ENCODE results near the gene PRXL2B.
"Not testable (repeated sequence)": the region's sequence is repeated elsewhere in the genome, so short reads cannot be mapped to it uniquely, and the experiment has no call there.

The PRXL2B gene

DNA sequence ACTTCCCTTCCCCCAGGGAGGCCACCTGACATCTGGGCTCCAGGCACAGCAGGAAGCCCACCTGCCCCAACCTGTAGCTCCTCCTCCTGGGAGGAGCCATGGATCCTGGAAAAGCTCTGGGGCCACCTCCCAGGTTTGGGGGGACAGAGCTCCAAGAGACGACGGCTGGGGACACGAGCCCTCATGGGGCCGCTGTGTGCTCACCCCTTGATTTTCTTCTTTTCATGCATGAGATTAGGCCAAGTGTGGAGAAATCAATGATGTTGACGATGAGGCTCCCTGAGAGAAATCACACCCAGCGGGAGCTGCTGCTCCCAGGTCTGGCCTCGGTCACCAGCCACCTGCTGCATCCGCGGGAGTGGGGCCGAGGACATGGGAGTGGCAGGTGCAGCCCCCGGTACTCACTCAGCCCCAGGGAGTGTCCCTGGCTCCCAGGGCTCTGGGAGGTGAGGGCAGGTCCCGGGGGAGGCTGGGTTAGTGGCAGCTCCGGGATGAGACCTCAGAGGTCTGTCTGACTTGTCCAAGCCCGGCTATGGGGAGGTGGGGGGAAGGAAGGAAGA lies 21.7 kb upstream of the PRXL2B start:
- no peak for DNase-seq

DNA sequence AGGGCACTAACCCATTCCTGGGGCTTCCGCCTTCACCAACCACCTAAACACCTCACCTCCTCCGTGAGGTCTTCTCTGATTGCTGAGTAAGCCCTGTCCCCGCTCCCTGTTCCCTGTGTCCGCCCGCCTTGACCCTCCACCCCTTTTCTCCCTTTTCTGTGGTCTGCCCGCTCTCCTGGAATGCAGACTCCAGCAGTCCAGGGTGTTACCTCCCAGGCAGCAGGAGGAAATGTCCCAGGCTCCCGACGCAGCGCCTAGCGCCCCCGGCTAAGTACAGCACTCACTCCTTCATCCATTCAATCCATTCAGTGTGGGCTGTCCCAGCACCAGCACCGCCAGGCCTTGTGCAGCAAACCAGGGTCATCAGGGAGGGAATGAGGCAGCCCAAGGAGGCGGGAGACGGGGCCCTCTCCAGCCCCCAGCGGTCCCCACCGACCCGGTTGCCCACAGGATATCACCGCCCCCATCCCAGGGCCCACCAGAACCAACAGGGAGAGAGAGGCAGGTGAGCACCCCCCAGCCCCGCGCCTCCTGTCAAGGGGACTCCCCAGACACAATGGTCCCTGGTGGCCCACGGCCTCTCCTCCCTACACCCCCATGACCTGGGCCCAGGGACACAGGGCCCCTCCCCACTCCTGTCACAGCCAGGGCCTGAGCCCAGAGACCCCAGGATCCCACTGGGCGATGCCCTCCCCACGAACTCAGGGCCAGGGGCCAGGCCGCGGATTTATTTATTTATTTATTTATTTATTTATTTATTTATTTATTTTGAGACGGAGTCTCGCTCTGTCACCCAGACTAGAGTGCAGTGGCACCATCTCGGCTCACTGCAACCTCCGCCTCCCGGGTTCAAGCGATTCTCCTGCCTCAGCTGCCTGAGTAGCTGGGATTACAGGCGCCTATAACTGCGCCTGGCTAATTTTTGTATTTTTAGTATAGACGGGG lies 20.2 kb upstream of the PRXL2B start:
- DNase-seq = peak; percentile 48

DNA sequence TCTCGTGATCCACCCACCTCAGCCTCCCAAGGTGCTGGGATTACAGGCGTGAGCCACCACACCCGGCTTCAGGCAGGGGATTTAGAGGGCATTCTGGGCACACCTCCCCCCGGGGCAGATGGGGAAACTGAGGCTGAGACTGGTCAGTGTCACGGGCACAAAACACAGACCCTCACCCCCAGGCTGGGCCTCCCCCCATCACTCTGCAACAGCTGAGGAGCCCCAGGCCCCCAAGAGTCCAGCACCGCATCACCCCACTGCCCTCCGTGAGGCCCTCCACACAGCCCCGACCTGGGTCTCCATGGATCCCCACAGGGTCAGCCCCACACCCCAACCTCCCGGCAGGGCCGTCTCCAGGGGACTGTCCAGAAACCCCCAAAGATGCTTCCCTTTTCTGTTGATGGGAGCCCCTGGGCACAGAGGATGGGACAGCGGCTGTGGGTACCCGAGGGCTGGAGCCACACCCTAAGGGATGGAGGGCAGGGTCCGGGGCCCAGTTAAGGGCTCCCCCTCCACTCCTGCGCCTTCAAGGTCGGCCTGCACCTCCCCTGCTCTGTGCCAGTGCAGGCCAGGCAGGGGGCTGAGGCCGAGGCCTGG lies 19.4 kb upstream of the PRXL2B start:
- DNase-seq = no peak

DNA sequence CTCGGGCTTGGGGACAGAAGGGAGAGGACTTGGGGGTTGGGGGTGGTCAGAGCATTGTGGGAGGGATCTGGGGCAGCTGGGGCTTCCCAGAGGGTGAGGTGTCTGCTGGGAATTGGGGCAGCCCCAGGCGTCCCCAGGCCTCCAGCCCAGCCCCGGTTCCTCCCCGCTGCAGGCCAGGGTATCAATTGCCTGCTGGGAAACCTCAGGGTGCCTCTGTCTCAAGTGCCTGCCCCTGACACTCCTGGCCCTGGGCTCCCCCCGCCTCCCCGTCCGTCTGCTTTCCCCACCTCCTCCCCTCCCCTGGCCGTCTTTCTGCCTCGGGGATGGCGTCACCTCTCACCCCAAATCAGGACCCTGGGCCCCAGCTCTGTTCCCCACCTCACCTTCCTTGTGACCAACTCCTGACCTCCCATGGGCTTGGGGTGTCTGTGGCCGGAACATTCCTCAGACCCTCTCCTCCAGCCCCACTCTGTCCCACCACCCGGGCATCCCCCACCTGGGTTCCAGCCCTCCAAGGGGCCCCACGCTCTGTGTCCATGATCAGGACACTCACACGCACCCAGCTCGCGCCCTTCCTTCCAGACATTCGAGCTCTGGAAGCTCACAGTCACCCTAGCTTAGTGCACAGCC lies 18.3 kb upstream of the PRXL2B start:
- DNase-seq = not testable (repeated sequence)

DNA sequence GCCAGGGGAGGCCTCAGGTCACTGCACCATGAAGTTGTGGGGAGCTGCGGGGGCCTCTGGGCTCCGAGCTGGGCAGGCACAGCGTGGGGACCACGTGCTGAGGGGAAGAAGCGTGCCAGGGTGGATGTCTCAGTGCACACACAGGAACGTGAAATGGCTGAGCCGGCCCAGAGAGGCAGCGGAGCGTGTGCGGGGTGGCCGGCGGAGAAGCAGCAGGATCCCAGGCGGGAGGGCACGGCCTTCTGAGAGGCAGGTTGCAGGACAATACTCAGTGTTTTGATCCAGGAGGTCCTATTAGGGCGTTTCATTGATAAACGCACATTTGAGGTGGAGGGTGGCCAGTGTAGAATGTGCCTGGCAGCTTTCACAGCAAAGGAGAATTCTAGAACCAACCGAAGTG lies 17.5 kb upstream of the PRXL2B start:
- no peak for DNase-seq

DNA sequence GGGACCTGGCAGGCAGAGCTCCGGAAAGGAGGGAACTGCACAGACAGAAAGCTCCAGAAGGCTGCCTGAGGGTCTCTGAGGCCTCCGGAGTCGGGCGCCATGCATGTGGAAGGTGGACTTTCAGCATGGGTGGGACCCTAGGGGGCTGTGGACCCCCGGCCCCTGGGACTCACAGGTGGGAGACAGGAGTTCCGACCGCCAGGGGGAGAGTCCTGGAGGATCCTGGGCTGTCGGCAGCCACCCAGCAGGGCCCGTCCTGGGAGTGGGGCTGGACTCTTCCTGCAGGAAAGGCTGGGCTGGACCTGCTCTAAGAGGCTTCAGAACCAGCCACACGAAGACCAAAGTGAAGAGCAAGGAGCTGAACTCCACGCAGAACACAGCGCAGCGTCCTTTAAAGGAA lies 16.9 kb upstream of the PRXL2B start:
- DNase-seq = not testable (repeated sequence)

DNA sequence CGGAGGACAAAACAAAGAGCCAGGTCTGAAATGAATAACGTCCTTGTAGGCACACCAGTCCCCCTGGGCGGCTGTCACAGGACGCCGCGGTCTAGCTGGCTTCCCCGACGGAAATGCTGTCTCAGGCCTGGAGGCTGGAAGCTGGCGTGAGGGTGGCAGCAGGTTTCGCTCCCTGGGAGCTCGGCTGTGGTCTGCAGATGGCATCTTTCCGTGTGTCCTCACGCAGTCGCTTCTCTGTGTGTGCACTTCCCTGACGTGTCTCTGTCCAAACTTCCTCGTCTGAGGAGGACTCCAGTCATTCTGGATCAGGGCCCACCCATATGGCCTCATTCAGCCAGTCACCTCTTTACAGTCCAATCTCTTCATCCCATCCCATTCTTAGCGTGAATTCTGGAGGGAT lies 16.2 kb upstream of the PRXL2B start:
- no peak for DNase-seq

DNA sequence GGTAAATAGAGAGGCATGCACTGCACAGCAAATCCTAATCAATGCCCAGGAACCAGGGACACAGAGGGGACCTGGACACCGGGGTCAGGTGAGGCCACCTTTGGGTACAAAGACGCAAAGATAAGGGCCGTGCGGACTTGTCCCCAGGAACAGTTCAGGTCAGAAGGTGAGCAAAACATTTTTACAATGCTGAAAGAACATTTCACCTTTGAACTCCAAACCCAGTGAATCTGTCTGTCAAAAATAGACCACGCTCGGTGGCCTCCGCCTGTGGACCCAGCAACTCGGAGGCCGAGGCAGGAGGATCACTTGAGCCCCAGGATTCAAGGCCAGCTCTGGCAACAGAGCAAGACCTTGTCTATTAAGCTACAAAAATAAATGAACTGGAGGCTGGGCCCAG lies 15.2 kb upstream of the PRXL2B start:
- no peak for DNase-seq

DNA sequence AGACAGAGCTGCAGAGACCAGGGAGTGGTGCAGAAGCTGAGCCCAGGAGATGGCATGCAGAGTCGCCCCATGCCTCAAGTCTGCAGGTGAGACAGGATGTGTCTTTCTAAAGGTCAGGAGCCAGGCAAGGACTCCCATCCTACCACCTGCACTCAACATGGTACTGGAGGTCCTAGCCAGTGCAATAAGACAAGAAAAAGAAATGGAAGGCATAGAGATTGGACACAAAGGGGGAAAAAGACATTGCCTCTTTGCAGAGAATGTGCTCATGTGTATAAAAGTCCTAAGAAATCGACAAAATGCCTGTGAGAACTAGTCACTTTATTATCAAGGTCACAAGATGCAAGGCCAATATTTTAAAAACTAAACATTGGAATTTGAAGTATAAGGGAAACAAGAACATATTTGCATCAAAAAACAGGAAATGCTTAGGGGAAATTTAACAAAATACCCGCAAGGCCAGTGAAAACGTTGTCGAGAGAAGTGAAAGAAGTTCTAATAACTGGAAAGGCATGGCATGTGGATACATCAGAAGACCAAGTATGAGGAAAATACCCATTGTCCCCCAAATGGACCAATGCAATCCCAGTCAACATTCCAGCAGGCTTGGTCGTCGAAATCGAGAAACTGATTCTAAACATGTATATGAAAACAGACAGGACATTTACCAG lies 13.2 kb upstream of the PRXL2B start:
- DNase-seq = no peak

DNA sequence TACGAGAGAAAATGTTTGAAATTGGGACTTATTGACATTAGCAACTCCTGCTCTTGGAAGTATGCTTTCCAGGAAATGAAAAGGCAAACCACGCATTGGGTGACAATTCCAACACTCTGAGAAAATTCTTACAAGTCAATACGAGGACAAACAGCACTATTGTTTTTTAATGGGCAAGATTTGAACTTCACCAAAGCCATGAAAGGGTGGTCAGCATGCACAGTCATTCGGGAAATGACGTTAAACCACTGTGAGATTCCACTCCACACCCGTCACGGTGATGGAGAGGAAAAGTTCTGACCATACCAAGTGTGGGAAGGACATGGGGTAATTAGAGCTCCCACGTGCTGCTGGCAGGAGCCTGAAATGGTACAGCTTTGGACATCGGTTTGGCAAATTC lies 12.2 kb upstream of the PRXL2B start:
- DNase-seq = no peak

DNA sequence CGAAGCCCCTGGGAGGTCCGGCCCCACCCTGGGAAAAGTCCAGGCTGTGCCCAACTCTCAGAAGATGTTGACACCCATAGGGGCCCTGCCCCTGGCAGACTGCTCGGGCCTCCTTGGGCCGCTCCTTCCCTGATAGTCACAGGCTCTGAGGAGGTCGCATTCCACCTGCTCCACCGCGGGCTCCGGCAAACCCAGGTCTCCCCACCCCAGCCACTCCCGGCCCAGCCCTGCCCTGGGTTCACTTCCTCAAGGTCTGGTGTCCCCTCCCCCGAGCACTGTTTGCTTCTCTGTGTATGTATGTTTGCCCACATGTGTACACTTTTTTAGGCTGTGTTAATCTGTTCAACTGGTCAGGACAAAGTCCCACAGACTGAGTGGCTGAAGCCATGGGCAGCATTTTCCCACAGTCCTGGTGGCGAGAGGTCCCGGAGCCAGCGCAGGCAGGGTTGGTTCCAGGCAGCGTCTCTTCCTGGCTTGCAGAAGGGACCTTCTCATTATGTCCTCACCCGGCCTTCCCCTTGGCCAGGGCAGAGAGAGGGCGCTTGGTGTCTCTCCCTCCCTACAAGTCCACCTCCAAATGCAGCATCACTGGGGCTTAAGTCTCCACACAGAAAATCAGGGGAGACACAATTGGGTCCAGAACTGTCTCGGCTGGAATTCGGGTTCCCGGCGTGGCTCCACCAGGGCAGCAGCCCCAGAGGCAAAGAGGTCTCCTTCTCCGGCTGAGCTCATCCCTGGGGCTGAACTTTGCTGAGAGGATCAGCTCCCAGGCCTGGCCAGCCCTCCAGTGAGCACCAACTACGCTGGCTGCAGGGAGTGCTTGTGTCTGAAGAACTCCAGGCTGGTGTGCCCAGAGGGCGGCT lies 10.5 kb upstream of the PRXL2B start:
- DNase-seq = no peak

DNA sequence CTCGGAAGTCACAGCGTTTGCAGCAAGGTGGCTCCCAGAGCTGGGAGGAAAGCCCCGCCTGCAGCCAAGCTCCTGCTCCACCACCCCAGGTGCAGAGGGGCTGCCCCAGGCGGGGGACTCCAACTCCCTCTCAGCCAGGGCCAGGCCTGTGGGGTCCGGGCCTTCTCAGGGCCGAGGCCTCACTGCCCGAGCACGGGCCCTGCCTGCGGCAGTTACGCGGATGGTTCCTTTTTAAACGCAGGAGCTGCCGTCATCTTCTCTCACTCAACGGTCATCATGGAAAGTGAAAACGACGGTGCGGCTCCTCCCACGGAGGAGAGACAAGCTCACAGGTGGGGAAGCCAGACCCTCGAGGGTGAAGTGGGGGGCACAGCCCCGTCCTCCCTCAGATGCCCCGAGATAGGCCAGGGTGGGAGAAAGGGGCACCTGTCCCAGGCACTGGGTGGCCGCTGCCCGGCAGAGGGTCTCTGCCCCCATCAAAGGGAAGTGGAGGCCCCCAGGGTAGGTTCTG lies 9.0 kb upstream of the PRXL2B start:
- not testable (repeated sequence) for DNase-seq

DNA sequence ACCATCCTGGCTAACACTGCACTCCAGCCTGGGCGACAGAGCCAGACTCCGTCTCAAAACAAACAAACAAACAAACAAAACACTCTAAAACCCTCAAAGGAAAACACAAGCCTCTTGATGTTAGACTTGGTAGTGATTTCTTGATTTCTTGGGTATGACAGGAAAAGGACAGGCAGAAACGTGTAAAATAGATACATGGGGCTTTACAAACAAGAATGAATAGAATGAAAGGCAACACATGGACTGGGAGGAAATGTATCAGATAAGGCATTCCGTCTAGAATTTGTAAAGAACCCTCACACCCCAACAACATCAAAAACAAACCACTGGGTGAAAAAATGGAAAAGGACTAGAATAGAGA lies 7.8 kb upstream of the PRXL2B start:
- DNase-seq = no peak

DNA sequence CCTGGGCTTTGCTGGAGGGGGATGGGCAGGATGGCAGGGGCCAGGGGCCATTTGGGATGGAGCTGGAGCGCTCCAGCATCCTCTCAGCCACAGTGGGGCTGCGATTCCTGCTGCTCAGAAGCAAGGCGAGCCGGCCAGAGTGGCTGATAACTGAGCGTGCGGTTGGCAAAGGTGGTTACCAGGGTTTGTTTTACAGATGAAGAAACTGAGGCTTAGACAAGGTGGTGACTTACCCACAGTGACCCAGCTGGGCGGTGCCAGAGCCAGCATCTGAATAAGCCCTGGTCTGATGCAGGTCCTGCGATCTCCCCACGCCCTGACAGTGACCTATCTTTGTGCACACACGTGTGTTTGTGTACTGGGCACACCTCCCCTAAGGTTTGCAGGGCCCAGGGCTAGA lies 5.9 kb upstream of the PRXL2B start:
- DNase-seq = no peak

DNA sequence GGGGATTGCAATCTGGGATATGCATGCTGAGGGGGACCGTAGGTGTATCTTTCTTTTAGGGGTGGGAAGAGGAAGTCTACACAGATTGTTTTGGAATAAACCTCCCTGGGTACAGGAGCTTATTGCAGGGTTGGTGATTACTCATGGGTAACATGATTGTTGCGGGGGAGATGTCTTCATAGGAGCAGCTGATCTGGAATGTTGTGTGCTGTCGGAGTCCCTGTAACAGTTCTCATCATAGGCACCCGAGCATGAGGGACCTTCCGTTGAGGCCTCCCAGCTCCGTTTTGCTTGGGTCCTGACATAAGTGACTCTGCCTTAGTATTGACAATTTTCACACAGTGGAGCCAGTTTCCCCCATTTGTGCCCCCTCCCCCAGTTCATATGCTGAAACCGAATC lies 4.2 kb upstream of the PRXL2B start:
- DNase-seq = no peak

DNA sequence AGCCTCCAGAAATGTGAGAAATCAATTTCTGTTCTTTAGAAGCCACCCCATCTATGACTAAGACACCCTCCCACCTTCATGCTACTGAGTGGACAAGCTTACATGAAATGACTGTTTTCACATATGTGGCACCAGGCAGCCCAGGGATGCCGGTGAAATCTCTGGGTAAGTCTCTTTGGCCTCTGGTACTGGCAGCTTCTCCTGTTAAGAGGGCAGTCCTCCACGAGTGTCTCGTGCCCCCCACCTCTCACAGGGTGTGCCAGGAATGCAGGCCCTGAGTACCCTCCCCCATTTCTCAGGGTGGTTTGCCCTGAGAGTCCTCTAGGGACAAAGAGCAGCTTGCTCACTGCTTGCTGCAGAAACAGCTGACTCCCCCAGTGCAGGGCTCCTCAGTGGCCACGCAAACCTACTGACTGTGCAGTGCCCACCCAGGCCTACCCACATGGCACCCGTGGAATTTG lies 3.2 kb upstream of the PRXL2B start:
- DNase-seq = no peak

DNA sequence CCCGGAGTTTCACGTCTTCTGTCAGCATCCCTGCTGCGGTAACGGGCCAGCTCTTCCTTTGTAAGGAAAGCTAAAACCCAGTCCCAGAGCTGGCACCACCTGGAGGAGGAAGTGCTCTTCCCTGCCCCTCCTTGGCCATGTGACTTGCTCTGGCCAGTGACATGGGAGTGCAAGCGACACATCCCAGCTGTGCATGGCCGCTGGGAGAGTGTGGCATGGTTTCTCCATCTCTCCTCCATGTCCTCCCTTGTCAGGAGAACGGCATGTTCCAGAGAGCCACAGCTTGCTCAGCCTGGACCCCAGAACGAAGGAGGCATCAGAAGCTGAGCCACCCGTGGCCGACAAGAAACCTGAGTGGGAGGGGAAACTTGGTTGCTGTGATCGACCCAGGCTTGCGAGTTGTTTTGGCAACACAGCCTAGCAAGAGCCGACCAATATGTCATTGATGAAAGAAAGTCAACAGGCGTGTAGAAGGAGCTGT lies 2.7 kb upstream of the PRXL2B start:
- no peak for DNase-seq

DNA sequence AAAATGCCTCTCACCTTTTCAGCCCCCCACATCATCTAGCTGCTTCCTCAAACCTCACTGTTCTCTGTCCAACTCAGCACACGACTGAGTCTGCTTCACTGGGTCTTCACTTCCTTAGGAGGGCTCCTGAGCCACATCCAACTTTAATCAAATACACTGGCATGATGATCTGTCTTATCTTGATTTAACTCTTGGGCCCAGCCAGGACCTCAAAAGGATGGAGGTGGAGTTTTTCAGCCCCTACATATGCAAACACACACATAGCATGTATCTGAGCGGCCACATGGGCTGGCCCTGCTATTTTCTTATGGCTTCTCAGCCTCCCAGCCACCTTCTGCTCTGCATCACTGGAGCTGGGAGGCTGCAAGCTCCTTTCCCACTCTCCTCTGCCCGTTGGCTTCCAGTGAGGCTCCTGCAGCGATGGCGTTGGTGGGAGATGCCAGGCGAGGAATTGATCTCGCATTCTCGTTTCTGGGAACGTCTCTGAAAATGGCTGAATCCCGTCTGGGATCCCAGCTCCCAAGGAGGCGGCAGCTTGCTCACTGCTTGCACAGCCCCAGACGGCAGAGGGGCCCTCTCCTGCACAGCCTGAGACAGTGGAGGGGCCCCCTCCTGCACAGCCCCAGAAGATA lies 1.8 kb upstream of the PRXL2B start:
- DNase-seq = no peak

DNA sequence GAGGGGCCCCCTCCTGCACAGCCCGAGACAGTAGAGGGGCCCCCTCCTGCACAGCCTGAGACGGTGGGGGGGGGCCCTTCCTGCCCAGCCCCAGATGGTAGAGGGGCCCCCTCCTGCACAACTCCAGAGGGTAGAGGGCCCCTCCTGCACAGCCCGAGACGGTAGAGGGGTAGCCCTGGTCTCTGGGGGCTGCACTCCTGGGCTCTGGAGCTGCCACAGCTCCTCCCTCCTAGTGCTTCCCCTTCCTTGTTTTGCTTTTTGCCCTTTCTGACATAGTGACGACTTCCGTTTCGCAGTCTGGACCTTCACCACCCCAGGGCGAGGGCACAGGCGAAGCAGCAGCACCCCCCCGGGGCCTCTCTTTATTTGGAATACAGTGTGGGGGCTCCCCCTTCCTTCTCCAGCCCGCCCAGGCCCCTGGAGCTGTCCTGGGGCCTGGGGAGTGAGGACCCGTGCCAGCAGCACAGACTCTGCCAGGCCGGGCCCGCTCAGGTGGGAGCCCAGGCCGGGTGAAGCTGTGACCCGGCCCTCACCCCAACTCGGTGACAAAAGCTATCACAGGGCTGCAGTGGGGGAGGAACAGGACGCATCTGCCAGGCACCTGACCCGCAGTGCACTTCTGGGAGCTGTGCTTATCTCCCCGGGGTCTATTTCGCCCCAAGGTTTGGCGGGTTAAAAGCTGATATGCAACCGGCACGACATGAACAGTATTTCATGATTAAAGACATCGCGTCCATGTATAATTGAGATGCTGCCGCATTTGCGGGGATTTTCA lies 1.1 kb upstream of the PRXL2B start:
- DNase-seq = peak; percentile 49
